Small intestine (tissue), 7 donors: ENCODE results near the gene FNDC3B. TPM values are rescaled to one million over a fixed set of nuclear protein-coding genes. Genes with fewer than 3 reads are reported as not detected.
"Not testable (repeated sequence)": the region's sequence is repeated elsewhere in the genome, so short reads cannot be mapped to it uniquely, and the experiment has no call there.

Experiments used
- DNase-seq, 2 donors: peaks; one replicate each; pipeline versions ENCODE4 v3.0.0 to v3.0.0-alpha.2; 2013
- FAIRE-seq: peaks from 2 replicates; lab custom pipeline; 2012; peaks lifted over from hg19 to GRCh38; lab: Jason Lieb, UNC
- H3K27ac ChIP-seq, 3 donors: one replicate each; pipeline ENCODE4 v1.5.1; 2013; ENCODE audit warnings: low read length in 2 of 3, mild to moderate bottlenecking in 2 of 3, control low read depth in 1 of 3, inconsistent platforms in 1 of 3, low read depth in 1 of 3, moderate library complexity in 1 of 3
- H3K27me3 ChIP-seq, 3 donors: one replicate each; pipeline ENCODE4 v1.6.1; 2013; ENCODE audit warnings: low read length in 3 of 3, inconsistent platforms in 1 of 3; ENCODE audit not compliant: control insufficient read depth in 3 of 3, insufficient read depth in 3 of 3
- H3K36me3 ChIP-seq, 3 donors: one replicate each; pipeline ENCODE4 v1.6.1; 2013; ENCODE audit warnings: low read length in 3 of 3, inconsistent platforms in 1 of 3, low read depth in 1 of 3, mild to moderate bottlenecking in 1 of 3, moderate library complexity in 1 of 3; ENCODE audit not compliant: control insufficient read depth in 3 of 3, insufficient read depth in 2 of 3
- H3K4me1 ChIP-seq, 3 donors: one replicate each; pipeline ENCODE4 v1.6.1; 2013; ENCODE audit warnings: low read length in 2 of 3, inconsistent platforms in 1 of 3, low read depth in 1 of 3, mild to moderate bottlenecking in 1 of 3, moderate library complexity in 1 of 3; ENCODE audit not compliant: control insufficient read depth in 3 of 3, insufficient read depth in 2 of 3
- H3K4me3 ChIP-seq, 3 donors: one replicate each; pipeline ENCODE4 v1.5.1; 2013; ENCODE audit warnings: low read length in 3 of 3, control low read depth in 1 of 3, inconsistent platforms in 1 of 3, low read depth in 1 of 3, mild to moderate bottlenecking in 1 of 3, moderate library complexity in 1 of 3
- H3K9me3 ChIP-seq, 2 donors: one replicate each; pipeline ENCODE4 v1.6.1; 2013; ENCODE audit warnings: low read depth in 1 of 2, low read length in 1 of 2; ENCODE audit not compliant: control insufficient read depth in 2 of 2, insufficient read depth in 1 of 2
- WGBS, 3 donors: extraction: QIAGEN DNeasy Blood & Tissue Kit; methylation state at CpG; one replicate each; pipeline ENCODE4 v1.1.7; 2013; 5-methylcytosine and 5-hydroxymethylcytosine counted together
- polyA plus RNA-seq, 4 donors: library from polyadenylated mRNA; stranded (reverse) in 3 of 4; unstranded in 1 of 4; fragments of 200-250 nt in 3 of 4; fragments of 120-200 nt in 1 of 4; gene quantifications; one replicate each; pipeline versions ENCODE4 v1.2.1 to v1.2.3, GENCODE V29; 2013
- donor health status: healthy with polysubstance abuse.
- donor health status: control.
- donor health status: control.
- donor health status: Bipolar disorder and iron deficiency.
- donor health status: healthy.

The FNDC3B gene
- polyA plus RNA-seq, 4 donors = 6.0 to 24.7 (median 10.1) TPM

DNA sequence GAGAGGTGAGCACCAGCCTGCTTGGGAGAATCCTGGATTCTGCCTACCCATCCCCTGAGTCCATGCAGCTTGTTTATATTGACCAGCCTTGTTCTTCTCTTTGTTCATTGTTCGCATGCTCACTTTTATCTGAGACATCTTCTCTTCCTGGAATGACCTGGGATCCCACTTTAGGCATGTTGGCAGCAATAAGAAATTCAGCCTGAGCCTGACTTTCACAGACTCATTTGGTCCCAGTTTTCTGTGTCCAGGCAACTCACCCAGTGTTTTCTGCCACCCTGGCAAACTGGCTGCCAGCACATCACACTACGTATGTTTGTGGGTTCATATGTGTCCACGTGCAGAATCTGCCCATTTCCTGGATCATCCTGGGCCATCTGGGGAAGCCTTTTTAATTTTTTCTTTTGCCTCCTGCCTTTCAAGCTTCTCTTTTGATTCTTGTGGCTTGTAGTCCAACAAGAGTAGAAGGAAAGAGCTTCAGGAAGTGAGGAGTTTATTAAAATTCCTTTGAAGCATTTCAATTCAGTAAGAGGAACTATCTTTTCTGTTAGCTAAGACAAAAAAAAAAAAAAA lies 199.9 kb downstream of the FNDC3B start:
- Histone ChIP-seq H3K27me3 (no peaks in the 10 kb centered on the region), H3K9me3 (peaks cover 2 to 22% of the 10 kb centered on the region in 2 donors), H3K36me3 (peaks cover 0 to 17% (median 2%) of the 10 kb centered on the region in 3 donors), H3K4me1 (no peaks in the 10 kb centered on the region), H3K4me3 (no peak overlapping the region), H3K27ac (no peak overlapping the region)
- FAIRE-seq (no peak), DNase-seq (no peak)
- 80 to 88% (median 87%) methylated on average over 3 of the region's 3 CpGs for WGBS, 3 donors

DNA sequence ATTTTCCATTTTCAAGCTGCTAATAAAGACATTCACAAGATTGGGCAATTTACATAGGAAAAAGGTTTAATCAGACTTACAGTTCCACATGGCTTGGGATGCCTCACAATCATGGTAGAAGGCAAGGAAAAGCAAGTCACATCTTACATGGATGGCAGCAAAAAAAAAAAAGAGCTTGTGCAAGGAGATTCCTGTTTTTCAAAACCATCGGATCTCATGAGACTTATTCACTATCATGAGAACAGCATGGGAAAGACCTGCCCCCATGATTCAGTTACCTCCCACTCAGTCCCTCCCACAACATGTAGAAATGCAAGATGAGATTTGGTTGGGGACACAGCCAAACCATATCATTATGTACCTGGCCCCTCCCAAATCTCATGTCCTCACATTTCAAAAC lies 202.0 kb downstream of the FNDC3B start:
- 94 to 100% (median 98%) methylated on average over 1 of the region's 1 CpG for WGBS, 3 donors
- DNase-seq (no peak), FAIRE-seq (no peak)
- Histone ChIP-seq H3K27me3 (no peaks in the 10 kb centered on the region), H3K36me3 (peaks cover 0 to 17% (median 2%) of the 10 kb centered on the region in 3 donors), H3K4me3 (no peak overlapping the region), H3K9me3 (peaks cover 2 to 22% of the 10 kb centered on the region in 2 donors), H3K27ac (no peak overlapping the region), H3K4me1 (no peaks in the 10 kb centered on the region)

DNA sequence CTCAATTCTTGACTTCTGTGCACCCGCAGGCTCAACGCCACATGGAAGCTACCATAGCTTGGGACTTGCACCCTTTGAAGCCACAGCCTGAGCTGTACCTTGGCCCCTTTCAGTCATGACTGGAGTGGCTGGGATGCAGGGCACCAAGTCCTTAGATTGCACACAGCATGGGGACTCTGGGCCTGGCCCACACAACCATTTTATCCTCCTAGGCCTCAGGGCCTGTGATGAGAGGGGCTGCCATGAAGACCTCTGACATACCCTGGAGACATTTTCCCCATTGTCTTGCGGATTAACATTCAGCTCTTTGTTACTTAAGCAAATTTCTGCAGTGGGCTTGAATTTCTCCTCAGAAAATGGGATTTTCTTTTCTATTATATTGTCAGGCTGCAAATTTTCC lies 203.1 kb downstream of the FNDC3B start:
- Histone ChIP-seq H3K36me3 (peaks cover 0 to 17% (median 2%) of the 10 kb centered on the region in 3 donors), H3K9me3 (peaks cover 2 to 22% of the 10 kb centered on the region in 2 donors)
- H3K27me3 ChIP-seq, H3K27ac ChIP-seq, FAIRE-seq, H3K4me1 ChIP-seq, H3K4me3 ChIP-seq, DNase-seq: not testable (repeated sequence)
- WGBS, 3 donors = 98 to 99% (median 98%) methylated on average over 3 of the region's 3 CpGs

DNA sequence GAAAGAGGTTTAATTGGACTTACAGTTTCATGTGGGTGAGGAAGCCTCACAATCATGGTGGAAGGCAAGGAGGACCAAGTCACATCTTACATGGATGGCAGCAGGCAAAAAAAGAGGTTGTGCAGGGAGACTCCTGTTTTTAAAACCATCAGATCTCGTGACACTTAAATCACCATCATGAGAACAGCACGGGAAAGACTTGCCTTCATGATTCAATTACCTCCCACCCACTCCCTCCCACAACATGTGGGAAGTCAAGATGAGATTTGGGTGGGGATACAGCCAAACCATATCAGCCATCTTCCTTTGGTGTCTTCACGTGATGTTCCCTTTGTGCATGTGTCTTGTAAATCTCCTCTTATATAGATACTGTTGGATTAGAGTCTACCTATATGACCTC lies 204.0 kb downstream of the FNDC3B start:
- H3K4me1 ChIP-seq, H3K4me3 ChIP-seq, DNase-seq, H3K27ac ChIP-seq, H3K27me3 ChIP-seq, FAIRE-seq: not testable (repeated sequence)
- WGBS, 3 donors = 76 to 82% (median 82%) methylated on average over 3 of the region's 3 CpGs
- H3K9me3 ChIP-seq = peaks cover 2 to 22% of the 10 kb centered on the region in 2 donors
- H3K36me3 ChIP-seq = peaks cover 0 to 16% (median 2%) of the 10 kb centered on the region in 3 donors

DNA sequence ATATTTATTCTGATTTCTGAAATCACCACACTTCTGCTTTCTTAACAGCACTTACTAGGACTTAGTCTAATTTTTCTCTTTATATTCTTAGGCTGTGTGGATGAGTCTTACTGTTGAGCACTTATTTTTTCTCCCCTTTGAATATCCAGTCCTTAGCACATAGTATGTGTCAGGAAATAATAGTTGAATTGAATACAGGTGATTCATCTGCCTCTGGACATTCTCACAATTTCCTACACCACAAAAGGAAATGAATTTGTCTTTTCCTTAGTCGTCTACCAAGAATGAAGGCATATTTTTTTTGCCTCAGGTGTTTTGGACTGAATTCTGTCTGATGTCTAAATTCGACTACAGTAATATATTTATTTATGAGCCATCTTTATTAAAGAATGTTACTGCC lies 204.6 kb downstream of the FNDC3B start:
- Histone ChIP-seq H3K36me3 (peaks cover 0 to 16% (median 2%) of the 10 kb centered on the region in 3 donors), H3K27ac (no peak overlapping the region), H3K4me1 (no peaks in the 10 kb centered on the region), H3K4me3 (no peak overlapping the region), H3K27me3 (no peaks in the 10 kb centered on the region), H3K9me3 (peaks cover 2 to 22% of the 10 kb centered on the region in 2 donors)
- DNase-seq = no peak
- WGBS, 3 donors = 79 to 92% (median 90%) methylated on average over 2 of the region's 2 CpGs
- FAIRE-seq = no peak

DNA sequence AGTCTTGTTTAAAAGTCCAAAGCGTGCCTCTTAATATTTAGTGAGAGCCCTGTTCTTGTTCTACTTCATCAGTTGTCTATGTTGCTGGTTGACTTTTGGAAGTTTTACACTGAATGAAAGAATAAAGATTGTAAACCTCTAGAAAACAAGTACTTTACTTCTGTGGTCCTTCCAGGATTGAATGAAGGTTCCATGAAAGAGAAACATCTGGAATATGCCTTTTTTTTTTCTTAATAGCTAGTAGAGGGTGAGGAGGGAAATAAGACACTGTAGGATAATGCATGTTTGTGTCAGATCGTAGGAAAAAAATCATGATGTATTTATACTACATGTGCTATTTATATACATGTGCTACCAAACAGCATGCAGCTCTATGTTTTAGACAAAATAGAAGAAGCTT lies 205.9 kb downstream of the FNDC3B start:
- FAIRE-seq (no peak), DNase-seq (no peak)
- H3K9me3 ChIP-seq = peaks cover 2 to 22% of the 10 kb centered on the region in 2 donors
- no peak overlapping the region for H3K27ac ChIP-seq
- no peaks in the 10 kb centered on the region for H3K27me3 ChIP-seq
- 87 to 95% (median 93%) methylated on average over 2 of the region's 2 CpGs for WGBS, 3 donors
- peaks cover 0 to 12% (median 2%) of the 10 kb centered on the region in 3 donors for H3K36me3 ChIP-seq
- H3K4me1 ChIP-seq = no peaks in the 10 kb centered on the region
- no peak overlapping the region for H3K4me3 ChIP-seq

DNA sequence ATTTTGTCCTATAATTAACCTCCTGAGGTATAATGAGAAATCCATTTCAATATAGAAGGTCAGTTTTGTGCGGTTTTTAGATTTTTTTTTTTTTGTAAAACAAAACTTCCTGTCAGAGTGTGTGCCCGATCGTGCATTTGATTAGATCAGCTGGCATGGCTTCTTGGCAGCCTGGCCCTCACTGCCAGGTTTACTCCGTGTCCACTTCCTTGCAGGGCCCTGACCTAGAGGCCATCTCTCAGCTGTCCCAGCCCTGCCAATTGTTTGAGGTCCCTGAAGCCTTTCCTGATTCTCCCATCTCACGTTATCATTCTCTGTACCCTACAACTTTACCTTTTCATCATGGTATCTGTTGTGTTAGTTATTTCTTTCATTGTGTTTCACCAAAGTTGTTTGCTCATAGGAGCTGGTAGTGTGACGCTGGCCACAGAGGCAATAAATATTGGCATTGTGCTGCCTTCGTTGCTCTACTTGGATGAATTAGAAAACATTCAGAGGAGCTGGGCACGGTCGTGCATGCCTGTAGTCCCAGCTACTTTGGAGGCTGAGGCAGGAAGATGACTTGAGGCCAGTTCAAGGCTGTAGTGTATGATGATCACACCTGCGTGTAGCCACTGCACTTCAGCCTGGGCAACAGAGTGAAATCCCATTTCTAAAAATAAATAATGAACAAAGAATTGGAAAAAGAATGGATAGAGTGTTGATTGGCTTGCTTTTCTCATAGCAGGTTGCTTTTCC lies 206.9 kb downstream of the FNDC3B start:
- Histone ChIP-seq H3K27ac (no peak overlapping the region), H3K36me3 (peaks cover 0 to 14% (median 2%) of the 10 kb centered on the region in 3 donors), H3K4me1 (no peaks in the 10 kb centered on the region), H3K27me3 (no peaks in the 10 kb centered on the region), H3K4me3 (no peak overlapping the region), H3K9me3 (peaks cover 2 to 19% of the 10 kb centered on the region in 2 donors)
- DNase-seq = no peak
- 74 to 84% (median 83%) methylated on average over 10 of the region's 10 CpGs for WGBS, 3 donors
- no peak for FAIRE-seq

DNA sequence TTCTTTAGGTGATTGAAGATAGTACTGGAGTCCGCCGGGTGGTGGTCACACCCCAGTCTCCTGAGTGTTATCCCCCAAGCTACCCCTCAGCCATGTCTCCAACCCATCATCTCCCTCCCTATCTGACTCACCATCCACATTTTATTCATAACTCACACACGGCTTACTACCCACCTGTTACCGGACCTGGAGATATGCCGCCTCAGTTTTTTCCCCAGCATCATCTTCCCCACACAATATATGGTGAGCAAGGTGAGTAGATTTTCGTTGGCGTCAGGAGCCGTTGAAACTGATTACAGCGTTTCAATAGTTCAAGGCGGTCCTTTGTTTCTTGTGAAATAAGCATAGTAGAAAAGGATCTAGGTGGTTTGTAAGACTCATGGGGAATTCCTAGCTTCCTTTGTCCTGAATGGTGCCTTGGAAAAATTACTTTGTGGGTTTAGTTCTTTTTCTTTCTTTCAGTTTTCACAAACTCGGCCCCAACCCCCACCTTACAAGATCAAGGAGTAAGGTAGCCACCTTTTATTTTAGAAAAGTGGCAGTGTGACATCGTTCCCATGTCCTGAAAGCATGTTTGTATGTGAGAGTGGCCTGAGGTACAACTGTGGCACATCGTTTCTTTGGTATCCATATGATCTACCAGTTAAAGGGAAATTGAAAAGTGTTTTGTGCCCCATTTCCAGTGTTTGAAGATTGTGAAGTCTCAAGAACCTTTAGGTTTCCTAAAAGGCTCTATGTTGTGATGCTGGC lies 208.3 kb downstream of the FNDC3B start:
- DNase-seq = no peak
- no peak overlapping the region for H3K4me3 ChIP-seq
- WGBS, 3 donors = 89 to 94% (median 90%) methylated on average over 13 of the region's 13 CpGs
- peaks cover 0 to 5% of the 10 kb centered on the region in 2 donors for H3K9me3 ChIP-seq
- no peak for FAIRE-seq
- H3K4me1 ChIP-seq = no peaks in the 10 kb centered on the region
- H3K36me3 ChIP-seq = peaks cover 0 to 7% (median 3%) of the 10 kb centered on the region in 3 donors
- H3K27me3 ChIP-seq = no peaks in the 10 kb centered on the region
- no peak overlapping the region for H3K27ac ChIP-seq
